Activated T-cell treated with anti-CD3 and anti-CD28 coated beads, Interleukin-2, amount 50 U/mL, for 4 hours (primary cell): Measurements from ENCODE around the gene PCBP2. TPM values are rescaled to one million over a fixed set of nuclear protein-coding genes. Genes with fewer than 3 reads are reported as not detected.
A peak's percentile ranks its signal among the peaks of the same experiment; 100 is the strongest.
"Not testable (repeated sequence)": the region's sequence is repeated elsewhere in the genome, so short reads cannot be mapped to it uniquely, and the experiment has no call there.

Experiments used
- ATAC-seq, 2 donors: fragments of 200-7000 bp; cut with Tn5 transposase; one replicate each; pipeline ENCODE4 v1.10.0; 2021
- DNase-seq: peaks from one replicate; pipeline ENCODE4 v3.0.0-alpha.2; 2020
- H3K27me3 Mint-ChIP-seq: one replicate; pipeline ENCODE4 v1.8.0; 2021; ENCODE audit warnings: low read depth, mixed read lengths
- H3K36me3 Mint-ChIP-seq: one replicate; pipeline ENCODE4 v1.8.0; 2022; ENCODE audit warnings: mixed read lengths; ENCODE audit not compliant: insufficient read depth
- H3K4me1 Mint-ChIP-seq: one replicate; pipeline ENCODE4 v1.8.0; 2021; ENCODE audit warnings: low read depth, mixed read lengths
- H3K4me3 Mint-ChIP-seq: one replicate; pipeline ENCODE4 v1.8.0; 2021; ENCODE audit warnings: mild to moderate bottlenecking, moderate library complexity, mixed read lengths
- H3K9me3 Mint-ChIP-seq: one replicate; pipeline ENCODE4 v1.8.0; 2021; ENCODE audit warnings: mixed read lengths
- total RNA-seq, 3 donors: library from RNA; stranded (reverse); gene quantifications; one replicate each; pipeline ENCODE4 v1.2.1, GENCODE V29; 2021

The PCBP2 gene
- total RNA-seq, 3 donors from 2014 or later: 1,031 to 1,084 (median 1,084) TPM

- no peak for DNase-seq
- Mint-ChIP-seq H3K4me1 (peaks cover 53% of the 10 kb centered on the region), H3K27me3 (no peaks in the 10 kb centered on the region), H3K9me3 (no peaks in the 10 kb centered on the region), H3K4me3 (peak overlapping the region; percentile 57), H3K36me3 (peaks cover 41% of the 10 kb centered on the region)
- no peak for ATAC-seq
Measured at GRCh38 chr12:53474077-53474476, 22.2 kb downstream of the PCBP2 start.

- ATAC-seq: no peak
- Mint-ChIP-seq H3K9me3 (no peaks in the 10 kb centered on the region), H3K27me3 (no peaks in the 10 kb centered on the region), H3K4me1 (peaks cover 53% of the 10 kb centered on the region), H3K4me3 (peak overlapping the region; percentile 57), H3K36me3 (peaks cover 42% of the 10 kb centered on the region)
- no peak for DNase-seq
Measured at GRCh38 chr12:53474819-53475218, 22.9 kb downstream of the PCBP2 start.

- no peak overlapping the region for H3K4me3 Mint-ChIP-seq
- H3K36me3 Mint-ChIP-seq: peaks cover 42% of the 10 kb centered on the region
- H3K9me3 Mint-ChIP-seq: no peaks in the 10 kb centered on the region
- H3K4me1 Mint-ChIP-seq: peaks cover 43% of the 10 kb centered on the region
- H3K27me3 Mint-ChIP-seq: no peaks in the 10 kb centered on the region
- peak in 1 of 2 donors; percentile 20 for ATAC-seq
- DNase-seq: no peak
Measured at GRCh38 chr12:53476769-53477209, 24.9 kb downstream of the PCBP2 start.

GRCh38 chr12:53478865-53479264 is 27.0 kb downstream of the PCBP2 start:
- ATAC-seq: no peak
- no peak for DNase-seq
- Mint-ChIP-seq H3K4me1 (peaks cover 25% of the 10 kb centered on the region), H3K9me3 (no peaks in the 10 kb centered on the region), H3K4me3 (no peak overlapping the region), H3K27me3 (no peaks in the 10 kb centered on the region), H3K36me3 (peaks cover 42% of the 10 kb centered on the region)

GRCh38 chr12:53479331-53479730 is 27.4 kb downstream of the PCBP2 start:
- H3K4me3 Mint-ChIP-seq: no peak overlapping the region
- DNase-seq: no peak
- no peaks in the 10 kb centered on the region for H3K9me3 Mint-ChIP-seq
- H3K4me1 Mint-ChIP-seq: peaks cover 21% of the 10 kb centered on the region
- no peaks in the 10 kb centered on the region for H3K27me3 Mint-ChIP-seq
- ATAC-seq: no peak
- peaks cover 40% of the 10 kb centered on the region for H3K36me3 Mint-ChIP-seq

- Mint-ChIP-seq H3K36me3 (peaks cover 31% of the 10 kb centered on the region), H3K4me3 (no peak overlapping the region), H3K4me1 (peaks cover 9% of the 10 kb centered on the region), H3K9me3 (no peaks in the 10 kb centered on the region), H3K27me3 (no peaks in the 10 kb centered on the region)
- no peak for DNase-seq
- no peak for ATAC-seq
Measured at GRCh38 chr12:53480491-53481442, 28.9 kb downstream of the PCBP2 start.

GRCh38 chr12:53481458-53481857 is 29.6 kb downstream of the PCBP2 start:
- H3K9me3 Mint-ChIP-seq, H3K4me1 Mint-ChIP-seq, DNase-seq, H3K27me3 Mint-ChIP-seq, ATAC-seq, H3K4me3 Mint-ChIP-seq: not testable (repeated sequence)
- peaks cover 34% of the 10 kb centered on the region for H3K36me3 Mint-ChIP-seq

- Mint-ChIP-seq H3K4me3 (no peak overlapping the region), H3K4me1 (peaks cover 3% of the 10 kb centered on the region), H3K9me3 (no peaks in the 10 kb centered on the region), H3K36me3 (peaks cover 30% of the 10 kb centered on the region), H3K27me3 (no peaks in the 10 kb centered on the region)
- ATAC-seq (peak; percentile 21 to 29), DNase-seq (no peak)
Measured at GRCh38 chr12:53481939-53482586, 30.2 kb downstream of the PCBP2 start.

- Mint-ChIP-seq H3K4me1 (peaks cover 2% of the 10 kb centered on the region), H3K9me3 (no peaks in the 10 kb centered on the region), H3K36me3 (peaks cover 31% of the 10 kb centered on the region), H3K4me3 (no peak overlapping the region), H3K27me3 (no peaks in the 10 kb centered on the region)
- DNase-seq (no peak), ATAC-seq (peak in 1 of 2 donors; percentile 6)
Measured at GRCh38 chr12:53482626-53483168, 30.8 kb downstream of the PCBP2 start.

- Mint-ChIP-seq H3K4me3 (peak overlapping the region; percentile 14), H3K4me1 (no peaks in the 10 kb centered on the region), H3K9me3 (no peaks in the 10 kb centered on the region), H3K36me3 (peaks cover 31% of the 10 kb centered on the region), H3K27me3 (no peaks in the 10 kb centered on the region)
- ATAC-seq (peak; percentile 8 to 9), DNase-seq (no peak)
Measured at GRCh38 chr12:53483225-53483978, 31.5 kb downstream of the PCBP2 start.

GRCh38 chr12:53483979-53484377 is 32.1 kb downstream of the PCBP2 start:
- Mint-ChIP-seq H3K36me3 (peaks cover 31% of the 10 kb centered on the region), H3K27me3 (no peaks in the 10 kb centered on the region), H3K4me3 (peak overlapping the region; percentile 14), H3K9me3 (no peaks in the 10 kb centered on the region), H3K4me1 (no peaks in the 10 kb centered on the region)
- ATAC-seq (peak; percentile 12 to 14), DNase-seq (no peak)

GRCh38 chr12:53484686-53485575 is 33.0 kb downstream of the PCBP2 start:
- Mint-ChIP-seq H3K9me3 (no peaks in the 10 kb centered on the region), H3K36me3 (peaks cover 28% of the 10 kb centered on the region), H3K4me1 (no peaks in the 10 kb centered on the region), H3K4me3 (no peak overlapping the region), H3K27me3 (no peaks in the 10 kb centered on the region)
- no peak for DNase-seq
- no peak for ATAC-seq

GRCh38 chr12:53485955-53486735 is 34.2 kb downstream of the PCBP2 start:
- DNase-seq (no peak), ATAC-seq (no peak)
- H3K36me3 Mint-ChIP-seq: peaks cover 25% of the 10 kb centered on the region
- H3K27me3 Mint-ChIP-seq: no peaks in the 10 kb centered on the region
- no peaks in the 10 kb centered on the region for H3K9me3 Mint-ChIP-seq
- no peaks in the 10 kb centered on the region for H3K4me1 Mint-ChIP-seq
- H3K4me3 Mint-ChIP-seq: no peak overlapping the region
